HG03064 (cell line): Measurements from ENCODE around the gene NUDT17.

Experiments used
- ATAC-seq: cut with Tn5 transposase; IDR thresholded peaks from one replicate; pipeline ENCODE4 v1.9.1; 2021; ENCODE audit warnings: low read depth; ENCODE audit not compliant: unreplicated experiment

The NUDT17 gene

DNA sequence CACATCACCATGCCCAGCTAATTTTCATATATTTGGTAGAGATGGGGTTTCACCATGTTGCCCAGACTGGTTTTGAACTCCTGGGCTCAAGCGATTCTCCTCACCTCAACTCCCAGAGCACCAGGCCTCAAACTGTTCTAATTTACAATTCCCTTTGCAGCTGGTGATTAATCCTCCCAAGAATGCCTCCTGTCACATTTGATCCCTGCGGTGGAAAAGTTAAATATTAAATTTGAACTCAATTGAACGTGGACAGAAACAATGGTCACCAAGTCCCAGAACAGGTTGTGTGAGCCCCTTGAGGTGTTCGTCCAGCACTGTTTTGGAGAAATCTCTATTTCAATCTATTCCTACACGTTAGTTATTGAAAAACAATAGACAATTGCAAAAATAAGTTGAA is 42.2 kb downstream of the NUDT17 start:
- no peak for ATAC-seq

DNA sequence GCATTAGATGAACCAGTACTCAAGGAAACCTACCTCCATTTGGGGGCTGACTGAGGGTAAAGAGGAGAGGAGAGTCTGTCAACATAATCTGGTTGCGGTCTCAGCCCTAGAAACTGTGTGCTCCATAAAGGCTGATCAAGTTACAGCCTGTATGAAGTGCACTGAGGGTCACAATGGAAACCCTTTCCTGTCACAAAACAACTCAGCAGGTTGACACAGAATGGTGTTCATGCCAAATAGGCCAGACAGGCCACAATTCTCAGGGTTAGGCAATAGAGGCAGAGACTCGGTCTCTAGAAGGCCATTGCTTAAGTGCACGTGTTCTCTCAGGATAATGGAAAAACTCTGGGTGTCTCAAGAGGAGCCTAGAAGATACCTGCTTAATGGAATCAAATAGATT is 44.3 kb downstream of the NUDT17 start:
- ATAC-seq = no peak

DNA sequence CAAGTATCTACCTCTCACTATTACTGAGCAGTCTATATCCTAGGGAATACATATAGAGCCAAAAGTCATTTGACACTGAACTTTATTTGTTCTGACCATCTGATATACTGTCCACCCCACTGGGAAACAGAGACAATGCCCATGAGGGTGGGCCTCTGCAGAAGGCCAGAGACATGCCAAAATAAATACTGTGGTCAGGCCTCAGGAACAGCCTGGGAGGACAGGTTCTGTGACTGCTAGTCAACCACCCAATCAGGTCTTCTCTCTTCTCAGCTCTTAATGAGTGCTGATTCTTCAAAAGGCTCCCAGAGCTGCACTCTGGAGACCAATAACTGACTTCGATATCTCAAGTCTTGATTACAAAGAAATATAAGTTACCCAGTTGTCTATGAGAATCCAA is 45.7 kb downstream of the NUDT17 start:
- no peak for ATAC-seq

DNA sequence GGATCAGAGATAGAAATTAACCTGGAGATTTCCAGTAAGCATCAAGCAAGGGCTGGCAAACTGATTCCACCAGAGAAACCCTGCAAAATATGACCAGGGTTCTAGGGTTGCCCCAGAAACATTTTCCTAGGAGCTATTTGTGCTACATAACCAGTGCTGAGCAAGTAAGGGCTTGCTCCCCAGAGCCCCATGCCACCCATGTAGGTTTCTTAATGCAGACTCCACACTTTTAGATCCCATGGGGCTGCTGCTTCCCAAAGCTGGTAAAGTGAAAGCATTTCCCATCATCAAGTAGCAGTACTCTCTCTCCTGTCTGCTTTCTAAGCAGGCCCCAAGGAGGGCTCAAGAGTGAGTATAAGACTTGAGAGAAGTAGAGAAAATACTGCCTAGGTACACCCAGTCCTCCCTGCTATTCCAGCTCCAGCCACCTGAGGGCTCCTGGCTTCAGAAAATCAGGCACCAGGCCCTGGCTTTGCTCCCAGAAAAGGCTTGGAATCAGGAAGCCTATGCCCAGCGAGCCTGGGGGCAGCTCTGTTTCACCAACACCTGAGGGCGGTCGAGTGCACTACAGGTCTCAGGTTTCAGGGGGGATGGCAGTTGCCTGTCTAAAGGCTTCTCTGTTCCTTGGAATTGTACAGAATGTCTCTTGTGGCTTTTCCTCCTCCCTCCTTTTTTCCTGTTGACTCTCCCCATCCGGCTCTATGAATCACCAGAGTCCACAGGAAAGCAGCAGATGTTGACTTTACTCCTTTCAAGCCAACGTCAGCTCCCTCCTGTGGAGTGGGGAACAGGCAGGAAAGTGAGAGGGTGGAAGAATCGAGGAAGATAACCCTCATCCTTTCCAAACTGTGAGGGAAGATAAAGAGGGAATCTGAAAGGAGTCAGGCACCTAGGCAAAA is 46.4 kb downstream of the NUDT17 start:
- ATAC-seq = no peak

DNA sequence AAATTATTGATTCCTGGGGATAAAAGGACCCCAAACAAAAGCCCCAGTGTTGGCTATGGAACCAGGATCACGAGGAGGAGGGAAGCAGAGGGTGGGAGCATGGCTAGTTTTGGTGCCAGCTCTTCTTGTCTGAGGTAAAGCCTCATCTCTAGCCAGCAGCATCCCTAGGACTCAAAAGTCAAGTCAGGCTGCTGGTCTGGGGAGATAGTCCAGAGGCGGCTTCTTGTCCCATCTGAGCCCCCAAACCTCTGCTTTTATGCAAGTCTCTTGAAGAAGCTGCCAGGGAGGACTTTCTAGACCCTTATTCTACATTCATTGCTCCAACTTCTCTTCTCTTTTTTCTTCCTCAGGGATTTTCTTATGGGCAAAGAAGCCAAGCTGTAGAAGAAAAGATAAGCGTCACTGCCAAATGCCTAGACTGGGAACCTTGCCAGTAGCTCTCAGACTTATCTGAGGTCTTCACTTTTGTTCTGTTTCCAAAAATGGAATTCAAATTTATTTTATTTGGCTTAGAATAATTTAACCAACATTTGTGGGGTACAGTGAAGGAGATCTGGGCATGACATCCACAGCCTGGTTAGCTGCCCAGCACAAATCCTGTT is 47.2 kb downstream of the NUDT17 start:
- ATAC-seq = no peak

DNA sequence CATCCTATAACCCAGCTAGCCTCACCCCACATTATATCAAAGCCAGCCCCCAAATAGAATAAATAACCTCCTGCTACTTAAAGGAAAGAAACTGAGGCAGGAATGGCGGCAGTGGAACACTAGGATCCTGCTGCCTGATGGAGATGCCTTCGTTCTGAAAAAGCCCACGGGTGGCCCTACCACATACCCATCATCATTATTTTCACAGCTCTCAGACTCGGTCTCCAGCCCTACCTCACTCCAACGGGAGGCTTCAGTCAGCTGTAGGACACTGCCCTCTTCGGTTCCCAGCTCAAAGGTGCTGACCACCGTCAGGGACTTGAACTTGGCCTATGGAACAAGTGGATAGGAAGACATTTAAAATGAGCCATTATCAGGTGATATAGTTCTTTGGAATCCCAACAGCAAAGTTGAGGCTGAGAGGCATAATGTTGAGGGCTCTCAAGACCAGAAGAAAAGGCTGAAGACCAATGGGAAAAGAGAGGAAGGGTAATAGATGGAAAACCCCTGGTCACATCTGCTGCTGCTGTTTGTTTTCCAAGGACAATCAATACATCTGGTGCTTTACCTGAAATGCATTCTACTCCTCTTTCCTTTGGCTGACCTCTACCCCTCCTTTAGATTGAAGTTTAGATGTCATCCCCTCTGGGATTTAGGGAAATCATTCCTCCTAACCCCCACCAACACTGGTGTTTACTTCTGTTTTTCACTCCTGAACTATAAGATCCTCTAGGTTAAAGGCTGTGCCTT is 48.1 kb downstream of the NUDT17 start:
- no peak for ATAC-seq

DNA sequence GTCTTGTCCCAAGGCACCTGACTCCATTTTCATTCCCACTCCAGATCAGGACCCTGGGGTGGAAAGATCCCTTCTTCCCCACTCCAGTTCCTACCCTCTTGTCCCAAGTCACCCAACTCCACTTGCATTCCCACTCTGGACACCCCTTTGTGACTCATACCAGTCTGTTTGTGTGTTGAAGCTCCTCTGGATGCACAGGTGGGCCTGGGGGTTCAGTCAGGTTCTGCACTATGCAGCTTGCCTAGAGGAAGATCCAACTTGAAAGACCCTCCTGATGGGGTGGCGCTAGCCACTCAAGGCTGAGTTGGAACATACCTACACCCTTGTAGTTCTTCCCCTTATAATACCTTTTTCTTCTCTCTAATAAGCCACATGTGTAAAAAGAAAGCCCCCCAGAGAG is 50.0 kb downstream of the NUDT17 start:
- ATAC-seq = no peak

DNA sequence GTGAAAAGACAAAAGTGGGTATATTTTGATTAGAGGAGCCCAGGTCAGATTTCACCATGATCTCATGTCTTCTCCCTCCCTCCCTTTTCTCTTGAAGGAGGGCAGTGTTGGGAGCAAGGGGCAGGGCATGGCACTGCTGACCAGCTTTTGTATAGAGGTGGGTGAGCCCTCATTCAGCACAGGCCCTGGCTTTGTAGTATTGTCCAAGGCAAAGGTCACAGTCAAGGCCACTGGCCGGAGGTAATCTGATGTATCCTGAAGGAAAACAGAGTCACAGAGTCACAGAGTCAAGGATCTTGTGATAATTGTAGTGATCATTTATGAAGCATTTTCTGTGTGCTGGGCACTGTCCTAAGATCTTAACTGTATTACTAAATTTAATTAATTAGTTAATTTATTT is 52.5 kb downstream of the NUDT17 start:
- ATAC-seq = no peak
